ENCODE results near the gene TRIO. TPM values are rescaled to one million over a fixed set of nuclear protein-coding genes. Genes with fewer than 3 reads are reported as not detected.

The TRIO gene
- polyA plus RNA-seq, 3 donors, result 10.3 to 63.1 (median 34.5) TPM

DNA sequence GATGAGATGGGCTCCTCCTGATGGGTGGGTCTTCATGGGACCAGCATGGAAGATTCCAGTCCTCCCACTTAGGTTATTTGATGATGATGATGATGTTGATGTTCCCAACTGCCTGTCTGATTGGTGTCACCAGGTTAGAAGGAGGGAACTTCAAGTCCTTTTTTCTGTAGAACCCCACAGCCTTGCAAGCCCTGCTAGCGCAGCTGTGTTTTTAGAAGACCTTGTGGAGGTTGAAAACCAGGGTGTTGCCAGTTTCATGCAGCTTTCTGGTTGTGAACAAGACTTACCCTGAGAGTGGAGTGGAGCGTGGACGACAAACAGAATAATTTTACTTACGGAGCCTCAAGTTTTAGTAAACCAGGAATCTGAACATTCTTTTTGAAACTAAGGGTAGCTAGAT lies 83.0 kb downstream of the TRIO start:
- 95 to 99% (median 96%) methylated on average over 4 of the region's 4 CpGs for WGBS, 3 donors
- H3K27ac ChIP-seq (ENCODE audit: low read depth, low read length), result no peak overlapping the region

DNA sequence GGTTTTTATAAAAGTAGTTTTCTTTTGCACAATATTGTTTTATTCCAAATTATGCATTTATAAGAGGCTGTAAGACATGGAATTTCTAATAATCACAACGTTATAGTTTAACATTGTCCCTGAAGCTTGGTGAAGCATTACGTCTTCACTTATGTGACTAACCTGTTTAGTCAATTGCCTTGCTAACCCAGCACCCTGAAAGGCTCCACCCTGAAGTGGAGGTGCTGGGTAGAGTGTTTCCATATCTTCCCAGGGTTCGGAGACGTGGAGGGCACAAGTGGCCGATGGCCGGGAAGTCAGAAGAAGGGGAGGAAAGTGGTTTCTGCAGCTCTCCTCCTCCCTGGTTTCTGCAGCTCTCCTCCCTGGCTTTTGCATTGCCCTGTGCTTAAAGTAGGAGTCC lies 83.4 kb downstream of the TRIO start:
- H3K27ac ChIP-seq (ENCODE audit: low read depth, low read length), result no peak overlapping the region
- WGBS, 3 donors, result 79 to 90% (median 85%) methylated on average over 6 of the region's 6 CpGs

DNA sequence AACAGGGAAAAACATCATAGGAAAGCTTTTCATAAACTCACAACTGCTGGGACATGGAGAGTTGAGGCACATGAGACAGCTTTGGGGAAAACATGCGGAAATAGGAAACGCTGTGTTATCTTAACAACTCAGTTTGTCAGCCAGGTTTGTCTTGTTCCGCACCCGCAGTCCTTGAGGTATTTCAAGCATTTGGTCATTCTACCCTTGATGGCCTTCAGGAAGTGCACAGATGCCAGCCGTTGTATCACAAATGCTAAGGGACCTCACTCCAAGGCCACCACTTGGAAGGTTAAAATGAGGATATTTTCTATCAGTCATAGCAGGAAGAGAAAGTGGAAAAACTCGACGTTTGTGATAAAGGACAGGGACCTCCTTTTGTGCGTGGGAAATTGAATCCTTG lies 83.8 kb downstream of the TRIO start:
- no peak overlapping the region for H3K27ac ChIP-seq (ENCODE audit: low read depth, low read length)
- WGBS, 3 donors, result 34 to 66% (median 65%) methylated on average over 8 of the region's 8 CpGs

DNA sequence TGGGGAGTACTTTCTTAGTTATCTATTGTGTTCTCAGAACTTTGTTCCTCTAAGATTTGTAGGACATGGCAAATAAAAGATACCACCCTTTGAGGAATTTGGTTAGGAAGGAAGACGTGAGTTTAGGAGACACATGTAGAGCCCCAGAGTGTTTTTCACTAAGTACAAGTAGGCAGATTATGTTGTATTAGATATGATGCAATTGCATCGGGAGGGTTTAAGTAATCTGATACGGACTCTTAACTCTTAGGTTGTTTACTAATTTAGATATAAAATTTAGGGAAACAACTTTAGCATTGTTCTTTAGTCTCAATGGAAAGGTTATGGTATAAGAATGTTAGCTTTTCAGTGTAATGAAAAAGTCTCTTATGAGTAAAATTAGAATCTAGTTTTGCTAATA lies 84.4 kb downstream of the TRIO start:
- no peak overlapping the region for H3K27ac ChIP-seq (ENCODE audit: low read depth, low read length)
- 36 to 43% (median 40%) methylated on average over 3 of the region's 3 CpGs for WGBS, 3 donors

DNA sequence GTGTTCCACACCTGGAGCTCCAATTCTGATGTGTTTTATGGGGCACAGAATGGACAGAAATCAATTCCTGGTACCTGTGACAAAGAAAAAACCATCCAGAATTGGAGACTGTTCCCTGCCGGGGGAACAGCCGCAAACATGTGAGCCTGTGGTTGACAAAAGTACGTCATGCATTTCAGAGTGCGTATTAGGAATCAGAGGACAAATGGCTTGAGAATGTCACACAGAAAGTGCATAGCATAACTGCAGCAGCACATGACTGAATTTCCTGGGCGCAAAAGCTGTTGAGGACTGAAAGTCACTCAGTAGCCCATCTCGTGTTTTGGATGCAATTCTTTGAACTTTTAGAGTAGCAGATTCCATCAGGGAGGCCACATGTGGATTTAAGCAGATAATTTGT lies 85.1 kb downstream of the TRIO start:
- 86 to 92% (median 91%) methylated on average over 6 of the region's 6 CpGs for WGBS, 3 donors
- H3K27ac ChIP-seq (ENCODE audit: low read depth, low read length), result no peak overlapping the region

DNA sequence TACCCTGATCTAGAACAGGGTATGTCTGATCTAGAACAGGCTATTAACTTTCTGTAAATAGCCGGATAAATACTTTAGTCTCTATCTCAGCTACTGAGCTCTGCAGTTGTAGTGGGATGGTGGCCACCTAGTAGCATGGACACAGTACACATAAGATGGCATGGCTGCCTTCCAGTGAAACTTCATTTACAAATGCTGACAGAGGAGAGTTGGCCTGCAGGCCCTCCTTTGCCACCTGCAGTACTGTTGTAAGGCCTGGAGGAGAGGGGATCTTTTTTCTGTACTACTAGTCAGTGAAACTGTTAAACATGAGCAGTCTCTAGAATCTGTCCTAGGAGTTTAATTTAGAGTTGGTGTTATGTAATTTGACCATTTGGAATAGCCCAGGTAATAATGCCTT lies 86.0 kb downstream of the TRIO start:
- no peak overlapping the region for H3K27ac ChIP-seq (ENCODE audit: low read depth, low read length)
- WGBS, 3 donors, result 97 to 100% (median 98%) methylated on average over 1 of the region's 1 CpG

DNA sequence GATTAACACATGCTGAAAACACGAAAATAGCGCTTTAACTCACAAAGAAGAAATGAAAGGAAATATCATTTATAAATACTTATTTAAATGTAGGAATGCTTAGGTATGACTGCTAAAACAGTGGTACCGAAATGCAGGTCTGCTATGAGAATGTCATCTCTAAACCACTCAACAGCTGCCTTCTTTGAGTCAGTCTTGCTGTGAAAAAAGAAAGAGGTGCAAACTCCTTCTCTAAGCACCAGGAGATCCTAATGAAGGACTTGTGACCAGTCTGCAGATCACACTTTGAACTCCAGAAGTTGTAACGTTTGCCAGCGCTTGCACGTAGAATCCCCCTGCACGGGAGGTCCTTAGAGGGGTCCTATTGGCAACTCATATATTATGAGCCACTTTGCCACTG lies 86.6 kb downstream of the TRIO start:
- H3K27ac ChIP-seq (ENCODE audit: low read depth, low read length), result no peak overlapping the region

DNA sequence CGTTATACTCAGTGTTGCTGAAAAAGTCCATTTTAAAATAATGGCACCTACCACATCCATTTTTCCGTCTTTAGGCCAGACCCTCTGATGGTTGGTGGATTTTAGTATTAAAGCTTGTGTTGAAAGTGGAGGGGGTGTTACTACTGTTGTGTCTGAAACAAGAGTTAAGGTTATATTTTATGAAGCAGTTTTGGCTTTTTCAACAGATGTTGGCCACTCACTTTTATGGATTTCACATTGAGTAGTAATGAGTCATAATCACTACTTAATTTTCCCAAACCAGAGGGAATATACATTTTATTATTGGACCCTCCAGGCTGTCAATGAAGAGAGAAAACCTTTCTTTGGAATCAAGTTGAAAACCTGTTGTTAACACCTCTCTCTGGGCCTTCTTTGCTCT lies 88.0 kb downstream of the TRIO start:
- WGBS, 3 donors, result 88 to 94% (median 94%) methylated on average over 2 of the region's 2 CpGs
- H3K27ac ChIP-seq (ENCODE audit: low read depth, low read length), result no peak overlapping the region

More for the DNA sequence above, 86.6 kb downstream of the TRIO start:
- WGBS, 3 donors, result 80 to 92% (median 85%) methylated on average over 7 of the region's 7 CpGs

DNA sequence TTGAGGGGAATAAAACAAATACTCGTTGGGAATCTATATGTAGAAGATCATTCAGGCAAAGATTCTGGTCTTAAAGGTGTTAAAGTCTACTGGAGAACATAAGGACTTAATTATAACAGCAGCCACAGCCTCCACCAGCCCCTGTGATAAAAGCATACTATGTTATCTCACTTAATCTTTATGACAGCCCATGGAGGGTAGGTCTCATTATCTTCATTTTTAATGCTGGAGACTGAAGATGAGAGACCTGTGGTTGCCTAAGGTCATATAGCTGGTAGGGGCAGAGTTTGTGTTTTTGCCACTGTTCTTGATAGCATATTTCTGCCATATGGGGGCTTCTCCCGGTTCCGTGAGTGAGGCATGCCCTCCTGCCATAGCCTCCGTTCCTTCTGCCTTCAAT lies 88.7 kb downstream of the TRIO start:
- 91 to 95% (median 91%) methylated on average over 4 of the region's 4 CpGs for WGBS, 3 donors
- H3K27ac ChIP-seq (ENCODE audit: low read depth, low read length), result no peak overlapping the region

DNA sequence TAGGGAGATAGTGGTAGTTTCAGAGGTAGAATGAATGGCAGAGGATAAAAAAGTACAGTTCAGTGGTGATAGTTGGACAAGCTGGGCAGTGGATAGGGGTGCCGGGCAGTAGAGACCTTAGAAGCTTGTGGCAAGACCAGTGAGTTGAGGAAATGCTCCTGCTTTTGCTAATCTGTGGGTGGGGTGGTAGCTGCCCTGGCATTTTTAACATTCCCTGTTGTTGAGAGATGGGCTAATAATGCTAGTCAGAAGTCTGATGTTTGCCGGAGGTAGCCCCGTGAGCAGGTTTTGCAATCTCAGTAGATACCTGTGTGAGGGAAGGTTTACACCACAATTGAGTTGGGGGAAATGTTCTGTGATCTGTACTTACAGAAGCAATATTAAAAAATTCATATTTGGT lies 91.1 kb downstream of the TRIO start:
- WGBS, 3 donors, result 85 to 93% (median 91%) methylated on average over 3 of the region's 3 CpGs
- no peak overlapping the region for H3K27ac ChIP-seq (ENCODE audit: low read depth, low read length)

DNA sequence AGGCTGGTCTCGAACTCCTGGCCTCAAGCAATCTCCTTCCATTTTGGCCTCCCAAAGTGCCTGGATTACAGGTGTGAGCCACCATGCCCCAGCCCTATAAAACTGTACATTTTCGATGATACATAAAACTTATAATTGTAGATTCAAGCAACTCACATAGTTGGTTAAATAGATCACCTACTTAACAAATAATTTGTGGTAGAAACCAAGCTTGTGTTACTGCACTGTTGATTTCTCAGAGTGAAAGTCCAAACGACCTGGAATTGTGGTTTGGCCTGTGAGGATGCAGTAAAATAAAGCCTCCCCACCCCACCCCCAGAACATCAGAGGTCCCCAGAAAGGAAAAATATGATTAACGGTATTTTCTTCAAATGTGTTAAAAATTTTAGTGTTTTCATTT lies 92.7 kb downstream of the TRIO start:
- H3K27ac ChIP-seq (ENCODE audit: low read depth, low read length), result no peak overlapping the region
- WGBS, 3 donors, result 79 to 87% (median 80%) methylated on average over 4 of the region's 4 CpGs

DNA sequence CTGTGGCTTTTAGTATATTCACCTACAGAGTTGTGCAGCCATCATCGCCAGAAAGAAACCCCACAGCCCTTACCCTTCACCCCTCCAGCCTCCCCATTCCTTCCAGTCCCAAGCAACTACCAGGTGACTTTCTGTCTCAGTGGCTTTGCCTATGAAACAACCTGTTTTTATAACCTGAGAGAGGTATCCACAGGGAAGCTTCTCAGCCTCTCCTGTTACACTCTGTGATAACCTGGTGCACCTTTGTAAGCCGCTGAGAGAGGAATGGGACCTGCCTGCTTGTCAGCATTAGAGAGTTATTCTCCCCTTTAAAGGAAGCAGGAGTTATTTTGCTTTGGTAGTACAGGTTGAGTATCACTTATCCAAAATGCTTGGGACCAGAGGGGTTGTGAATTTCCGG lies 93.6 kb downstream of the TRIO start:
- 89 to 92% (median 91%) methylated on average over 3 of the region's 3 CpGs for WGBS, 3 donors
- no peak overlapping the region for H3K27ac ChIP-seq (ENCODE audit: low read depth, low read length)

DNA sequence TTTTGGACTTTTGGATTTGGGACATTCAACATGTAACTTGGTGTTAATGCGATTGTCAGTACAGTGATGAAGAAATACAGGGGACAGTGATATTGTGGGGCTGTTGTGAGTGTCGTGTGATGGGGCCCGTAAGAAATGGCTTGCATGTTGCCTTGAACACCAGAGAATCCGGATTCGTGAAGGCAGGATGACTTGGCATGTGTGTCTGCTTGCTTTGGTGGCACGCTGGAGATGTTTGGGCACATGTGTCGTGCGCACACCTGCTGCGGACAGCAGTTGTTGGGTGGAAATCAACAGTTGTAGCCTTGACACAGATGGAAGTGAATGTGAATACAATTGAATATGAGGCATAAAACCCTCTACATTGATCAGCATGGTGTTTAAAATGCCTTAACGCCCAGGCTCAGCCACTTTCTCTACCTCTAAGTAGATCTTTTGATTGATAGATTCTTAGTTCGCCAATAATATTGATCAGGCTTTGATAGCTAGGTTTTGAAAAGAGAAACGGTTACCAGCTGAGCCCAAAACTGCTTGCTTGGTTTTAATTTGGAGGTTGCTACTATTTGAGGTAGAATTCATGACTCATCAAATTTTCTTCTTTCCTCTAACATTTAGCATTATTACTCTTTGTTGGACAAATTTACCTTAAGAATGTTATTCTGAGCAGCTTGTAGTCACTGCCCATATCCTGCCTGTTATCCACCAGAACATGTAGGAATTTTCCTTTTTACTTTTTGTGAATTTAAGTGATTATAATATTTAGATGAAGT lies 94.4 kb downstream of the TRIO start:
- no peak overlapping the region for H3K27ac ChIP-seq (ENCODE audit: low read depth, low read length)
- 88 to 91% (median 89%) methylated on average over 12 of the region's 12 CpGs for WGBS, 3 donors

DNA sequence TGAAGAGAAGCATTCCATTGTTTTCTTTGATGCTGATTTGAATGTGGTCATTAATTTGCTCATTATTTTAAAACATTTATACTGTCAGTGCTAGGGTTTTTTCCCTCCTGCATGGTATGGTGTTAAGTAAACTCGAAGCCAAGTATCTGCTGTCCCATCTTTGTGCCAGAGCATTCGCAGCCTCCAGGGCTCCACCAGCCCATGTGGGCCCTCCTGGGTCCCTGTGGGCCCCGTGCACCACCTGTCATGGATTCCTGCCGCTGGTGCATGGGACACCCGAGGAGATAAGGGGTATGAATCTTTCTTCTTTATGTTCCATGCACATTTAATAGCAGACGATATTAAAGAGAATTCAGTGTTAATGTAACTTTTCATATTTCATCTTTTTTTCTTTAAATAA lies 95.1 kb downstream of the TRIO start:
- no peak overlapping the region for H3K27ac ChIP-seq (ENCODE audit: low read depth, low read length)
- WGBS, 3 donors, result 78 to 81% (median 79%) methylated on average over 6 of the region's 6 CpGs

DNA sequence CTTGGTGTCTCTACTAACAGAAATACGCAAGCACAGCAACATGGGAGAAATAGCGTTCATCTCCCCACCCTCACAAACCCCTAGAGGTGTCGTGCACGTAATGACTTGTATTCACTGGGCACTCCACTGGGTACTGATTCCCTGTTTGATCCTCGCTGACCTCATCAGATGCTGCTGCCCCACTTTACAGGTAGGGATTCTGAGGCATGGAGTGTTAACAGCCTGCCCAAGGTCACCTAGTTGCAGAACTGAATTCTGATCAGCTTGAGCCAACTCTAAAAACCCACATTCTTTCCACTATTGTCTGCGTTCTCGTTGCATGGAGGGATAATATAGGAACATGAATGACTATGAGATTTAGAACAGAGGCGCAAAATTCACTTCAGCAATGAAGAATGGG lies 96.3 kb downstream of the TRIO start:
- H3K27ac ChIP-seq (ENCODE audit: low read depth, low read length), result no peak overlapping the region
- WGBS, 3 donors, result 90 to 96% (median 93%) methylated on average over 8 of the region's 8 CpGs

DNA sequence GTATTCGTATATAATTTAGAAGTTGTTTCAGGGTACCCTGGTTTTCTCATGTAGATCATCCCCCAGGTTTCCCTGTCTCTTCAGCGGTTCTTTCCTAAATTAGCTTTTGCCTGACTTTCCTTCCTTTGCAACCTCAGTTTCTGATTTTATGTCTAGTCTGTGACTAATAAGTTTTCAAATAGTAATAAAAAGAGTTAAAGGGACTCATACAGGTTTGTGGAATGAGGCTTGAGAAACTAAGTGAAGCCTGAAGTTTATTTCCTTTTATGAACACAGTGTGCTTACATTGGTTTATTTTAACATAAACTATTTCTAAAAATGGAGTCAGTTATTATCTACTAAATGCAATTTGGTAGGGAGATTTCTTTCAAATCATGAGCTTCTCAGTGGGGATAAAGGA lies 96.8 kb downstream of the TRIO start:
- no peak overlapping the region for H3K27ac ChIP-seq (ENCODE audit: low read depth, low read length)

DNA sequence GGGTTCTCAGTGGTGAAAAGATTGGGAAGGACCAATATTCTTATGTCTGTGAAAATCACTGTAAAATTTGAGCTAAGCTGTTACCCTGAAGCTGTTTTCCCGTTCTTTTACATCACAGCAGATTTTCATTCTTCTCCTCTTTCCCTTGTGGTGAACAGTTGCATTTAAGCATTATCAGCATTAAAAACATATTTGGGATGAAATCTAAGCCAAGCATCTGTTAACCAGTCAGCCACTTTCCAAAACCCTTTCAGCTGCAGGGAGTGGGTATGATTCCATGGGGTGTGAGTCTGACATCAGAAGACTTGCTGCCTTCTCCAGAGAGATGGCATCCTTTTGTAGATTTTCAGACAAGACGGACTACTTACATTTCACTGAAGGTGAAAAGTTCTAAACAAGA lies 97.2 kb downstream of the TRIO start:
- WGBS, 3 donors, result 81 to 92% (median 81%) methylated on average over 2 of the region's 2 CpGs
- H3K27ac ChIP-seq (ENCODE audit: low read depth, low read length), result no peak overlapping the region

More for the DNA sequence above, 96.8 kb downstream of the TRIO start:
- WGBS, 3 donors, result 81 to 88% (median 84%) methylated on average over 2 of the region's 2 CpGs

DNA sequence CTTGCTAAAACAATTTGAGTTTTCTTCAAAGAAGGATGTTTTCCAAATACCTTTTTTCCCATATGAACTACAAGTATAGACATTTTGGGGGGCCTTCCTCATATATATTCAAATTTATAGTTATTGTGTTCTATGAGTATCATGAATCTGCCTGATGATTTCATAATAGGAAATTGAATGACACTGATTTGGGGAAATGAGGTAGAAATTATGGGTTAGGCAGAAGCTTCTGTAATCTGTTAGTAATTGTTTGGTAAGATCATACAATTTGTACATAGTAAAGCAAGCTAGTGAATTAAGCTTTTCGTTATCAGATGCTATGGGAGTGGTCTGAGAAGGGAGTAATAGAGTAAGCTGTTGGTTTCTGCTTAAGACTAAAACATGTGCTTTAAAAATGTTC lies 98.0 kb downstream of the TRIO start:
- 51 to 60% (median 56%) methylated on average over 1 of the region's 1 CpG for WGBS, 3 donors
- H3K27ac ChIP-seq (ENCODE audit: low read depth, low read length), result no peak overlapping the region

DNA sequence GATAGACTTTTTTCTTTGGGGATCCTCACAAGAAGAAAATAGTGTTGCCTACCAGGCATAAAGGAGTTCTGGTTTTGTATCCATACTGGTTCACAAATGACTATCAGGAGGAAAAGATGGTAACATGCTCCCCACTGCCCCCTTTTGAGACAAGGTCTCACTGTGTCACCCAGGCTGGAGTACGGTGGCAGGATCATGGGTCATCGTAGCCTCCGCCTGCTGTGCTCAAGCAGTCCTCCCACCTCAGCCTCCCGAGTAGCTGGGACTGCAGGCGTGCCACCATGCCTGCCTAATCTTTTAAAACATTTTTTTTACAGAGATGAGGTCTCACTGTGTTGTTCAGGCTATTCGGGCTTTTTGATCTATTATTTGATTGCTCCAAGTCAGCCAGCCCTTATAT lies 99.3 kb downstream of the TRIO start:
- peak overlapping the region; percentile 5 for H3K27ac ChIP-seq (ENCODE audit: low read depth, low read length)
- WGBS, 3 donors, result 88 to 97% (median 95%) methylated on average over 6 of the region's 6 CpGs

DNA sequence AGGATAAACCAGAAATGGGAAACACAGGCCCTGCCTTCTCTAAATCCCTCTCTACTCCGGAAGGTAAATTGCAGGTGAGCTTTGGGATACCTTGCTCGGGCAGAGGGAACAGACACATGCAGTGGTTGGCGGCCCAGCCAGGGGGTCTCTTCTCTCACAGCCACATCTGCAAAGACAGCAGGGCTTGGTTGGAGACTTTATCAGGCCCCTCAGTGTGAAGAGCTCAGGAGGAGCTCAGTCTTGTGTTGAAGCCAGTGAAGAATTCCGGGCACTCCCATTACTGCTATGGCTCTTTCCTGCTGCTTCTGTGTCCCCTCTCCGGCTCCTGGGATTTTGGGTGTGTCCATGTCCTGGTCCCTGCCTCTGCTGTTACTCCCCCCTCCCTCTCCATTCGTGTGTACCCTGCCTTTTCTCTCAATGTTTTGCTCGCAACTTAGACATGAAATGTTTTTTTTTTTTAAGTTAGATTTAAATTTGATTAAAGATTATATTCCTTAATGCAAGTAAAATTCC lies 99.8 kb downstream of the TRIO start:
- peak overlapping the region; percentile 5 for H3K27ac ChIP-seq (ENCODE audit: low read depth, low read length)

More for the DNA sequence above, 99.8 kb downstream of the TRIO start:
- WGBS, 3 donors, result 83 to 90% (median 87%) methylated on average over 7 of the region's 7 CpGs
